H54 (cell line): Measurements from ENCODE around the gene SLC2A9.
"Not testable (repeated sequence)": the region's sequence is repeated elsewhere in the genome, so short reads cannot be mapped to it uniquely, and the experiment has no call there.

Experiments
- DNase-seq: peaks from one replicate; pipeline ENCODE4 v3.0.0; 2011; ENCODE audit warnings: low spot score, mixed read lengths; ENCODE audit not compliant: insufficient read length
- FAIRE-seq: peaks from 3 replicates; lab custom pipeline; 2011; peaks lifted over from hg19 to GRCh38; lab: Jason Lieb, UNC
- POLR2A ChIP-seq: IDR thresholded peaks from 2 replicates; pipeline ENCODE4 v1.6.1; 2011; ENCODE audit warnings: low read depth, mild to moderate bottlenecking, low read length

The SLC2A9 gene

GRCh38 chr4:9808077-9808476 lies 213.2 kb downstream of the SLC2A9 start:
- TF ChIP-seq POLR2A: no peak
- FAIRE-seq (no peak), DNase-seq (no peak)

- no peak for TF ChIP-seq POLR2A
- FAIRE-seq: no peak
- DNase-seq: no peak
Observed at GRCh38 chr4:9804918-9805317, 216.4 kb downstream of the SLC2A9 start.

DNA sequence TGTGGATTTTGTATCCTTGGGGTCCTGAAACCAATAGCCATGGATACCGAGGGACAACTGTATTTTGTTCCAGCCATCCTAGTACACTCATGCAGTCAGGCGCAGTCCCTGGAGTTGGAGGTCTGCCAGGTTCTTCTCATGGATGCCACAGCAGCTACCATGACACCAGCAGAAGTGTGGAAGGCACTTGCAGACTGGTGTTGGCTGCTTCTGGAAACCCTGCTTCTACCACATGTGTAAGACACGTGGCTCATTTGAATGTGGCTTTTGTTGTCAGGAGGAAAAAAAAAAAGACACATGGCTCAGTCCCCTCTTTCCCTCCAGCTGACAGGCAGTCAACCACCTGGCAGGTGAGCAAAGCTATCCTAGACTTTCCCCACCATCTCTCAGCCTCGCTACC lies 220.4 kb downstream of the SLC2A9 start:
- no peak for FAIRE-seq
- TF ChIP-seq POLR2A: no peak
- no peak for DNase-seq

GRCh38 chr4:9796641-9797040 lies 224.7 kb downstream of the SLC2A9 start:
- DNase-seq, FAIRE-seq: not testable (repeated sequence)

DNA sequence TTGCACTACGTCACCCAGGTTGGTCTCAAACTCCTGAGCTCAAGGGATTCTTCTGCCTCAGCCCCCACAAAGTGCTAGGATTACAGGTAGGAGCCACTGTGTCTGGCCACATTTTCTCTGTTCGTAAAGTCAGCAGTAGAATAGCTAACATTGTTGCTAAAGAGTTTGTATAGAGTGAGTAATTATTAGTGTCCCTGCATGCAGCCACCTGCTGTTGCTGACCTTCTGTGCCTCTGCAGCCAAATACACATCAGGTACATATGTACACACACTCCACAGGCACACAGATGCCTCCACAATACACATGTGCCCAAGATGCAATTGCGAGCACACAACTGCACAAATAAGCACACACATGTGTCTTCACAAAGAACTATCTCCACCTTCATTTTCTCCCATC lies 228.9 kb downstream of the SLC2A9 start:
- DNase-seq: no peak
- no peak for TF ChIP-seq POLR2A

GRCh38 chr4:9785891-9786290 lies 235.4 kb downstream of the SLC2A9 start:
- FAIRE-seq, DNase-seq: not testable (repeated sequence)

More for the DNA sequence above, 228.9 kb downstream of the SLC2A9 start:
- FAIRE-seq: no peak

DNA sequence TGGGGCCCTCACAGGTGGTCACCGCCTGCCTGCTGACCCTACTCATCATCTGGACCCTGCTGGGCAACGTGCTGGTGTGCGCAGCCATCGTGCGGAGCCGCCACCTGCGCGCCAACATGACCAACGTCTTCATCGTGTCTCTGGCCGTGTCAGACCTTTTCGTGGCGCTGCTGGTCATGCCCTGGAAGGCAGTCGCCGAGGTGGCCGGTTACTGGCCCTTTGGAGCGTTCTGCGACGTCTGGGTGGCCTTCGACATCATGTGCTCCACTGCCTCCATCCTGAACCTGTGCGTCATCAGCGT lies 239.2 kb downstream of the SLC2A9 start:
- no peak for TF ChIP-seq POLR2A
- FAIRE-seq: no peak
- no peak for DNase-seq

- no peak for DNase-seq
- TF ChIP-seq POLR2A: no peak
- no peak for FAIRE-seq
Observed at GRCh38 chr4:9781343-9782135, 239.8 kb downstream of the SLC2A9 start, which contains the start of gene DRD5. Gene DRD5, plus strand, starts transcription at chr4:9781634. Its CDS starts 396 bp downstream, at chr4:9782030.
